Putamen (tissue), 1 donor: Measurements from ENCODE around the gene RNF157.
"Not testable (repeated sequence)": the region's sequence is repeated elsewhere in the genome, so short reads cannot be mapped to it uniquely, and the experiment has no call there.

Source experiments
- DNase-seq: peaks from one replicate; pipeline ENCODE4 v3.0.0-alpha.2; 2016; ENCODE audit warnings: low spot score

Gene RNF157

DNA sequence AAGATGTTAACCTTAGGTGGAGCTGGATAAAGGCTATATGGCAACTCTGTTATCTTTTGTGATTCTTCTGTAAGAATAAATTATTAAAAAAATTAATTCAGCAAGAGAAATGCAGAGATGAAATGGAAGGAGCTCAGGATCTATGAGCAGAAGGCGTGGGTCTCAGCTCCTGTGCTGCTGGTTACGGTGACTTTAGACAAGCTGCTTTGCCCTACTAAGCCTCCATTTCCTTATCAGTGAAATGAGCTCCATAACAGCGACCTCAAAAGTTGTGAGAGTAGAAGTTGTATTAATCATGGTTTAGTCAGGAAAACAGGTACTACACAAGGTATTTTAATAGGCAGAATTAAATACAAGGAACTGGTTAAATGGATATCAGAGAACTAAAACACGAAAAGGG is 51.0 kb downstream of the RNF157 start:
- DNase-seq, result no peak

- DNase-seq, result no peak
Measured at GRCh38 chr17:76188213-76189016, 51.9 kb downstream of the RNF157 start.

GRCh38 chr17:76186774-76187173 is 53.5 kb downstream of the RNF157 start:
- DNase-seq, result not testable (repeated sequence)

DNA sequence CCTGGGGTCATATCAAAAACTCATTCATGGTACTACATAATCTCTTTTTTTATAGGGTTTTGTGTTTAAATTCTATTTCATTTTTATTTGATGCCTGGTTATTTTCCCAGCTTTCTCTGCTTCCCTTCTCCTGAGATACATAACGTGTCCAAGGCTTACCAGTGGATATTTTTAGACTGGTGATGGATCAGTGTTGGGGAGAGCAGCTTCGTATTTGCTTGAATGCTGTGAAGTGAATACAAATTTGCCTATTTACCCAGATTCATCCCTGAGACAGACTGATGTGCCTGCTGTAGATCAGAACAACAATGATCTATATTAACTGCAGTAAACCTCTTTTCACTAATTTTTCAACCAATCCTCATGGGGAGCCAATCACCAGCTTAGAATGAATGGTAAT is 56.0 kb downstream of the RNF157 start:
- no peak for DNase-seq

DNA sequence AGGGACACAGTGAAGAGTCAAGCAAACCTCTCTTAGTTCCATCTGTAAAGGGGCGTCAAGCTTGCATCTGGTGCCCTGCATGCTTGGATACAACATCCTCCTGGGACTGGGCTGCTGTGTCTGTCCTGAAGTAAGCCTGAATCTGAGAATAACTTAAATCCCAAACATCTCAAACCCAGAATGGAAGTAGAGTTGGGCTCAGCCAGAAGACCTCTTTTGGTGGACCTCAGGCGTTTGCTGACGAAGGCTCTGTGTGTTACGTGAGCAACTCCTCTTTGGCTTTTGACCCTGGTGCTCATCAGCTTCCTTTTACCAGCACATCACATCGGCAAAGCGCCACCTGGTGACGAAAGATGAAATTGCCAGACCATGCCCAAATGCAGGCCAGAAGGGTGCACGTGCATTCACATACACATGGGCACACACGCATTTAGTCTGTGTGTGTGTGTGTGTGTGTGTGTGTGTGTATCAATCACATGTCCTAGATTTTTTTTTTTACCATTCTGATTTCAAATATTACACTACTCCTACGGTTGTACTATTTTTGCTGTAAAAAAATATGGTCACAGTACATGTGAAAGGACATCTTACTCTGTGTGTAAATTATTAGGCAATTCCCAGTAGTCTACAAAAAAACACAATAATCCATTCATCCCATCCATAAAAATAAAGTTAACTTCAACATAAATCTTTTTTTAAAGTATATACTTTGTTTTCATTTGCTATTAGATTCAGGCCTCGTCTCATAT is 58.1 kb downstream of the RNF157 start:
- DNase-seq, result peak; percentile 76

DNA sequence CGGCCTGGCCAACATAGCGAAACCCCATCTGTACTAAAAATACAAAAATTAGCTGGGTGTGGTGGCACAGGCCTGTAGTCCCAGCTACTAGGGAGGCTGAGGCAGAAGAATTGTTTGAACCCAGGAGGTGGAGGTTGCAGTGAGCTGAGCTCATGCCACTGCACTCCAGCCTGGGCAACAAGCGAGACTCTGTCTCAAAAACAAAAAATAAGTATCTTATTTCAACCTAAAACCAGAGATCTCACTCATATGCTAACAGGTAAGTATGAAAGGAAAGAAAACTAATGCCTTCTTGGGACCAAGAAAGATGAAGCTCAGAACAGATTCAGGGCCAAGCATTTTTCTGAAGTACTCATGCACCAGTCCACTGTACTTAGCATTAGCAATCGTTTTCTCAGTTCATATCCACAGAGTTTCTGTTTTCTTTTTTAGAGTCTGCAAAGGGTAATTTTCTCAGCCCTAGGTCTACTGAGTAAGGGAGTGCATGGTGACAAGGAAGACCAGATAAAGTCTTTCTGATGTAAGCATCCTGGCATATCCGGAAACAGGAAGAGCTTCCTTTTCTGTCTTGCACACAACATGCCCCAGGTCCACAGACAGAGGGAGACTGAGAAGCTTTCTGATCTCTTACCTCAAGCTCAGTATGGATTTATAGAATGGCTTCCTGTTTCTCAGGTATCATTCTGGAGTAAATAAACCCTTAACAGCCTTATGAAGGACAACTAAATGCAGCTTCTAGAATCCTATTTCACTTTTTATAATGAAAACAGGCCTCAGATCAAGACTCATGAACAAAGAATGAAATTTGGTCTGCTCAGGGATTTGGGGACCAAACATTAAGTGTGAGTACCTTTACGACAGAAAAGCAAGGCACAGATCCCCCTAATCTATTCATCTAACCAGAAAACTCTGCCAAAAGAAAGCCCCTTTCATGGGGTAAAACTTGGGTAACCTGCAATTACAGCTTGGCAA is 60.5 kb downstream of the RNF157 start:
- no peak for DNase-seq

DNA sequence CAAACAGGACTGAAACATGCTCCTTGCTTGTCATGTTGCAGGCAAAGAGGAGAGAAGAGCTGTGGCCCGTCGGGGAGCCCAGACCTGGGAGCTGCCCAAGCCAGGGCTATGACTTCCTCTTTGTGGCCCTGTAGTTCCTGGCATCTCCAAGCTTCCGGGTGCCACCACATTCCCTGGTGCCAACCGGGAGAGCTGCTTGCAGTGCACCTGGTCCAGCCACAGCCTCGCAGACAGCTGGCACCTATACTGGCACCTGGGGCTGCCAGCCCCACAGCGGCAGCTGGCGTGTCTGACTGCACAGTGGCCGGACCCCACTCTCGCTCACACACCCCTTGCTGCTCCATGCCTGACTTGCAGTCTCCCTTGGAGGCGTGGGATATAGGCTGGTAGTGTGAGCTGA is 62.2 kb downstream of the RNF157 start:
- DNase-seq, result no peak

- DNase-seq, result no peak
Measured at GRCh38 chr17:76176701-76177574, 63.4 kb downstream of the RNF157 start.

GRCh38 chr17:76174037-76174436 is 66.3 kb downstream of the RNF157 start:
- DNase-seq, result no peak

GRCh38 chr17:76173474-76173873 is 66.8 kb downstream of the RNF157 start:
- DNase-seq, result no peak

DNA sequence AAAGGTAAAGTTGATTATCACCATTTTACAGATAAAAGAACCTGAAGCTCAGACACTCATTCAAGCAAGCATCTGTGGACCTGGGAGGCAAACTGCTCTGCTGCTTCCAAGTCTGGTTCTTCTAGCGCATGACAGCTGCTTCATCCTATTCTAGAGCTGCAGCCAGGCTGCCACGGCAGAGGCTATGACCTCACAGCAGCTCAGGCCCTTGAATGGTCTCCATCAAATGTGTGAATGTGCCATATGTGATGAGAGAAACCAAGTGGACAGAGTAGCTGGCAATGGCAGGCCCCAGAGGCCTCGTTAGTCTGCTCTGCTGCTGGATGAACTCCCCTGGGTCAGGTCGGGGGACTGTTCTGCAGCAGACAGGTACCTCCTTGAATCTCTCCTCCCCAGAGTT is 68.6 kb downstream of the RNF157 start:
- no peak for DNase-seq

DNA sequence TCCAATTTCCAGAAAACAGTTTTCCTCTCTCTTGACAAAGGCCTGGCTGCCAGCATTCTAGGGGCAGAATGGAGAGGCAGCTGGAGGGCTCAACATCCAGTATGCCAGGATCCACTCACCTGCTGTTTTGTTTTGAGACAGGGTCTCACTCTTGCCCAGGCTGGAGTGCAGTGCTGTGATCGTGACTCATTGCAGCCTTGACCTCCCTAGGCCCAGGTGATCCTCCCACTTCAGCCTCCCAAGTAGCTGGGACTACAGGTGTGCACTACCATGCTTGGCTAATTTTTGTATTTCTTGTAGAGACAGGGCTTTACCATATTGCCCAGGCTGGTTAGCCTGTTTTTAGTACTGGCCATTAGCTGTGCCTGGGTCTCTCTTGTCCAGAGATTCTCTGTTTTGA is 70.2 kb downstream of the RNF157 start:
- no peak for DNase-seq

DNA sequence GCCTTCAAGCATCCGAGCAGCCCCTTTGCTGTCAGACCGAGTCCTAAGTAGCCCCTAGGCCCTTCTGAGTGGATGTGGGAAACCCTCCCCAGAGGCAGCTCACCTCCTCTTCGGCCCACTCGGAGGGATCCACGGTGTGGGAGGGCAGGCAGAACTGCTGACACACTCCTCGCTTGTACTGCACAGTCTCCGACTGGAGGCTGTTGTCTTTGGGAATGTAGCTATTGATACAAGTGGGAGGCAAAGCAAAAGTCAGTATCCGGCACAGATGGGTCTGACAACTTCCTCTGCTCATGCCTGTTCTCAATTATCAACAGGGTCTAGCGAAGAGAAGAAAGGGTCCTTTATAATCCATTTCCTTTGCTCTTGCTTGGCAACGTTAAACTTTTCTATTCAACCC is 73.4 kb downstream of the RNF157 start:
- peak; percentile 24 for DNase-seq

DNA sequence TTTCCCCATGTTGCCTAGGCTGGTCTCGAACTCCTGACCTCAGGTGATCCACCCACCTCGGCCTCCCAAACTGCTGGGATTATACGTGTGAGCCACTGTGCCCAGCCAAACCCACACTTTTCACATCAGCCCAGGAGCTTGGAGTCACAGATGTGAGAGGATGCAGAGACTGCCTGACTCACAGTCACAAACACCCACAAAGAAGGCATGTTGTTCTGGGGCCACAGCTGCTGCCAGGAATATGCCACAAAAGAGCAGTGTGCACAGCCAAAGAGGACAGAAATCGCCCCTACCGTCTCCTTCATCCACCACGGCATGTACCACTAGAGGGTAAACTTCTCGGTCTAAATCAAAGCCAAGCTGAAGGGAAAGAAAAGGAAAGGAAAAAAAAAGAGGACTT is 74.1 kb downstream of the RNF157 start:
- DNase-seq, result peak; percentile 79

- DNase-seq, result no peak
Measured at GRCh38 chr17:76164331-76164730, 76.0 kb downstream of the RNF157 start.

GRCh38 chr17:76163919-76164318 is 76.4 kb downstream of the RNF157 start:
- no peak for DNase-seq

- no peak for DNase-seq
Measured at GRCh38 chr17:76161619-76162266, 78.5 kb downstream of the RNF157 start.

DNA sequence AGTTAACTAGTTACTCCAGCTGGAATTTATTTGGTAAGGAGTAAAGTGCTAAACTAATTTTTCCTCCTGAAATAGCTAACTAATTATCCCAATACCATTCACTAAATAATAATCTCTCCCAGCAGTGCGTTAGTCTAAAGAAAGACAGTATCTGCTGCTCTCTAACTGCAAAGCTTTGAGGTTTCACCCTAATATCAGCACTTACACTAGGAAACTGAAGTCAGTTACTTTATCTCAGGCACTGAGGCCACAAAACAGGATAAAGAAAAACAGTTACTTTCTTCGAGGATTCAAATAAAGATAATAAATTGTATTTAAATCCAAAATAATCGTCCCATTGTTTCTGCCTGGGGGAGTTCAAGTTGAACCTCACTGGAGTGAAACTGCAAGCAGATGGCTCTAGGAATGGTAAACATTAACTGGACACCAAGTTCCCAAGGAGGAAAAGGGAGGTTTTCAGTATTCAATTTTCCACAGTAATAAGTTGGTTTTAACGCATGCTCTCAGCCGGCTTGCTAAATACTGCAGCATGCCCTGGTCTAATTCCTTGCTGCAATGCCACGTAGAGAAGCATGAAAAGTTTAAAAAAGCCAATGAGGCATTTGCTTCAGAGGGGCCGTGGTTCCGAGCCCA is 79.3 kb downstream of the RNF157 start:
- no peak for DNase-seq

DNA sequence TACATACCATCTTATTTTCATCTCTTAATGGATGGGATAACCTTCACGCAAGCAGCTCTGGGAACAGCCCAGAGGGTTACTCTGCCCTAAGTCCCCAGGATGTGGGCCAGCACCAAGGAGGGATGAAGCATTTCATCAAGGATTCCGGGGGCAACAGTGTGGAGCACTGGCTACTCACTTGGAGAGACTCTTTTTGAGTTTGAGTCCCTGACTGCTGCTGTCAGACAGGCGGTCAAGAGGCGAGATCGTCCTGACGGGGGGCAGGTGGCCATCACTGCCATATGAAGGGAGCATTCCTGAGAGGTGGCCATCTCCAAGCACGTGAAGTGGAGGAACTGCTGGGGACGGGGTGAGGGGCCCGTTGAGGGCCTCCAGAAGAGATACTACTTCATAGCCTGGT is 81.1 kb downstream of the RNF157 start:
- no peak for DNase-seq

DNA sequence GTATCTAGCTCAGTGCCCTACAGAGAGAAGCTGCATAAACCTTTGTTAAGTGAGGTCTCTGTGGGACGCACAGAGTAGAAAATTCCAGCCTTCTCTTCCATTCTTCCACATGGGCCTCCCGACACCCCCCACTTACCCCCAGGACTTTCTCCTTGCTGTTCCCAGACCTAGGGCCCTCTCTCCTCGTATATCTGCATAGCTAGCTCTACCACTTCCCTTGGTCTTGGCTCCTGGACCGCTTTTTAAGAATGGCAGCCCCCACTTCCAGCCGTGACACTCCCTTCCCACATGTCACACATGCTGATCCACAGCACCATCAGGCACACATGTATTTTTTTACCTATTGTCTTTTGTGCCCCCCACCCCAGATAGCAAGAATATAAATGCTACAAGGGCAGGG is 82.5 kb downstream of the RNF157 start:
- no peak for DNase-seq
